Type B pancreatic cell (in vitro differentiated cells): ENCODE measurements around the gene SPPL2C. TPM values are rescaled to one million over a fixed set of nuclear protein-coding genes. Genes with fewer than 3 reads are reported as not detected.

Source experiments
- DNase-seq: peaks from one replicate; pipeline ENCODE4 v3.0.0; 2021; ENCODE audit warnings: mixed read lengths; ENCODE audit not compliant: unreplicated experiment; ENCODE audit errors: extremely low spot score
- H3K27ac Mint-ChIP-seq: 2 replicates; pipeline ENCODE4 v1.8.0; 2021; ENCODE audit warnings: mild to moderate bottlenecking, mixed read lengths
- H3K27me3 Mint-ChIP-seq: 2 replicates; pipeline ENCODE4 v1.8.0; 2021; ENCODE audit warnings: mixed read lengths
- H3K36me3 Mint-ChIP-seq: 2 replicates; pipeline ENCODE4 v1.8.0; 2021; ENCODE audit warnings: mixed read lengths
- H3K4me1 Mint-ChIP-seq: one replicate; pipeline ENCODE4 v1.8.0; 2021; ENCODE audit warnings: mixed read lengths; ENCODE audit not compliant: unreplicated experiment
- H3K4me3 Mint-ChIP-seq: 2 replicates; pipeline ENCODE4 v1.8.0; 2021; ENCODE audit warnings: mild to moderate bottlenecking, mixed read lengths
- H3K9me3 Mint-ChIP-seq: 2 replicates; pipeline ENCODE4 v1.8.0; 2021; ENCODE audit warnings: mixed read lengths
- CTCF ChIP-seq: fragments of 200-600 bp; sonication (generic); conservative IDR thresholded peaks from 2 replicates; pipeline ENCODE4 v1.5.0; 2021; ENCODE audit warnings: antibody characterized with exemption, mild to moderate bottlenecking
- total RNA-seq: library from RNA; stranded (reverse); gene quantifications from 2 replicates; pipeline ENCODE4 v1.2.1, GENCODE V29; 2021; ENCODE audit warnings: low replicate concordance

Gene SPPL2C
- total RNA-seq, 1 donor from 2014 or later: not detected

GRCh38 chr17:45837187-45837586, 7.5 kb upstream of the SPPL2C start:
- Mint-ChIP-seq H3K4me1 (no peaks in the 10 kb centered on the region), H3K4me3 (no peak overlapping the region), H3K36me3 (no peaks in the 10 kb centered on the region), H3K9me3 (no peaks in the 10 kb centered on the region), H3K27me3 (peaks cover 24% of the 10 kb centered on the region), H3K27ac (no peak overlapping the region)
- TF ChIP-seq CTCF: no peak
- no peak for DNase-seq

- no peak for TF ChIP-seq CTCF
- no peak for DNase-seq
- no peak overlapping the region for H3K27ac Mint-ChIP-seq
- H3K4me3 Mint-ChIP-seq: no peak overlapping the region
- H3K4me1 Mint-ChIP-seq: no peaks in the 10 kb centered on the region
- H3K9me3 Mint-ChIP-seq: no peaks in the 10 kb centered on the region
- H3K27me3 Mint-ChIP-seq: peaks cover 23% of the 10 kb centered on the region
- H3K36me3 Mint-ChIP-seq: no peaks in the 10 kb centered on the region
Measured at GRCh38 chr17:45837603-45838002, 7.1 kb upstream of the SPPL2C start.

GRCh38 chr17:45838751-45839295, 5.9 kb upstream of the SPPL2C start:
- H3K27ac Mint-ChIP-seq: no peak overlapping the region
- H3K4me3 Mint-ChIP-seq: no peak overlapping the region
- H3K27me3 Mint-ChIP-seq: peaks cover 23% of the 10 kb centered on the region
- no peak for DNase-seq
- TF ChIP-seq CTCF: no peak
- no peaks in the 10 kb centered on the region for H3K9me3 Mint-ChIP-seq
- no peaks in the 10 kb centered on the region for H3K4me1 Mint-ChIP-seq
- H3K36me3 Mint-ChIP-seq: no peaks in the 10 kb centered on the region

- DNase-seq: no peak
- TF ChIP-seq CTCF: no peak
- Mint-ChIP-seq H3K4me3 (no peak overlapping the region), H3K27ac (no peak overlapping the region), H3K9me3 (no peaks in the 10 kb centered on the region), H3K27me3 (peaks cover 23% of the 10 kb centered on the region), H3K36me3 (no peaks in the 10 kb centered on the region), H3K4me1 (no peaks in the 10 kb centered on the region)
Measured at GRCh38 chr17:45839442-45839841, 5.2 kb upstream of the SPPL2C start.

GRCh38 chr17:45841186-45841585, 3.5 kb upstream of the SPPL2C start:
- H3K27me3 Mint-ChIP-seq: peaks cover 24% of the 10 kb centered on the region
- no peaks in the 10 kb centered on the region for H3K36me3 Mint-ChIP-seq

More at GRCh38 chr17:45841186-45841585, 3.5 kb upstream of the SPPL2C start:
- no peak for TF ChIP-seq CTCF
- H3K4me3 Mint-ChIP-seq: no peak overlapping the region
- no peak for DNase-seq
- H3K27ac Mint-ChIP-seq: no peak overlapping the region
- no peaks in the 10 kb centered on the region for H3K4me1 Mint-ChIP-seq
- no peaks in the 10 kb centered on the region for H3K9me3 Mint-ChIP-seq
